Measurements from ENCODE around the gene ZBTB9. TPM values are rescaled to one million over a fixed set of nuclear protein-coding genes. Genes with fewer than 3 reads are reported as not detected.

ZBTB9 gene, protein sequence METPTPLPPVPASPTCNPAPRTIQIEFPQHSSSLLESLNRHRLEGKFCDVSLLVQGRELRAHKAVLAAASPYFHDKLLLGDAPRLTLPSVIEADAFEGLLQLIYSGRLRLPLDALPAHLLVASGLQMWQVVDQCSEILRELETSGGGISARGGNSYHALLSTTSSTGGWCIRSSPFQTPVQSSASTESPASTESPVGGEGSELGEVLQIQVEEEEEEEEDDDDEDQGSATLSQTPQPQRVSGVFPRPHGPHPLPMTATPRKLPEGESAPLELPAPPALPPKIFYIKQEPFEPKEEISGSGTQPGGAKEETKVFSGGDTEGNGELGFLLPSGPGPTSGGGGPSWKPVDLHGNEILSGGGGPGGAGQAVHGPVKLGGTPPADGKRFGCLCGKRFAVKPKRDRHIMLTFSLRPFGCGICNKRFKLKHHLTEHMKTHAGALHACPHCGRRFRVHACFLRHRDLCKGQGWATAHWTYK
- 5.6 and 7.6 TPM in 2 replicates for total RNA-seq (2014; rRNA removed; shearing (Covaris generic))

DNA sequence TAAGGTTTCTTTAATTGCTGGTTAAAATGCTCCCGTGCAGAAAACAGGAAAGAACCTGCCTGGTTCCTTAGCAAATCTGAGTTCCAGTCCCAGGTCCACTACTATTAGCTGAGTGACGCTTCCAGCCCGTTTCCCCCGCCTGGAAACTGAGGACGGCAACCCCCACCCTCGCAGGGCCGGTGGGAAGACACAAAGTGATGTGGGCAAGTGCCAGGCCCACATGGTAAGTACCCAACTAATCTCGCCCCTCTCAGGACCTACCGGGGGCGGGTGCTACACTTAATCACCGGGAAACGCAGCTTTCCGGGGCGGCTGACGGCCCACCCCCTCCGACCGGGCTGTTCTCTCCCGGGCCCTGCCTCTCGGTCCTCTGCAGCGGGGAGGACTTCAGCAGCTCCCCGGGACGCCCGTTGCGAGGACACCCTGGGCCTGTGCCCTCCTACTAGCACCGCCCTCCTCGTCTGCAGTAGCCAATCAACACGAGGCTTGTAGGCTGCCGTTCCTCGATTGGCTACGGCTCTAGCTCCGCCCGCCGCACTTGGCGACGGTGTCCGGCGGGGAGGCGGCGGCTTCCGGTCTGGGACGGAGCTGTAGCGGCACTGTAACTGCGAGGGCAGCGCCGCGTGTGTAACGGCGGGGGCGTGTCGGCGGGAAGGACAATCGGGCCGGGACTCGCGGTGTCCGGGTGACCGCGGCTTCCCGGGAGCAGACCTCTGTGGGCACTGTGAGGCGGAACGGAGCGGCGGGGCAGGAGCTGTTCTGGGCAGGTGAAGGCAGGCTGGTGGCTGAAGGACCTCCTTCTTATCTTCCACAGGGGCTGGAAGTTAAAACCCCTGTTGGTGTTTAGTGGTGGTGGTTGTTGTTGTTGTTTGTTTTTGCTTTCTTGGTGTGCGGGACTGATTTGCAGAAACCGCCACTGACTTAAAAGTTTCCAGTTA lies at the start of gene ZBTB9:
Gene ZBTB9 (plus strand): TSS at position 568 of the 938 bp plus-strand sequence. CDS start 525 bp downstream, outside the sequence.
- peak; percentile 96 for DNase-seq (ENCODE audit: low spot score)

DNA sequence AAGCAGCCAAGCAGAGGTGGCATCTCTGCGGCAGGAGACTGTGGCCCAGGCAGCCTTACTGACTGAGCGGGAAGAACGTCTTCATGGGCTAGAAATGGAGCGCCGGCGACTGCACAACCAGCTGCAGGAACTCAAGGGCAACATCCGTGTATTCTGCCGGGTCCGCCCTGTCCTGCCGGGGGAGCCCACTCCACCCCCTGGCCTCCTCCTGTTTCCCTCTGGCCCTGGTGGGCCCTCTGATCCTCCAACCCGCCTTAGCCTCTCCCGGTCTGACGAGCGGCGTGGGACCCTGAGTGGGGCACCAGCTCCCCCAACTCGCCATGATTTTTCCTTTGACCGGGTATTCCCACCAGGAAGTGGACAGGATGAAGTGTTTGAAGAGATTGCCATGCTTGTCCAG lies 49.5 kb upstream of the ZBTB9 start:
- DNase-seq (ENCODE audit: low spot score), result no peak

DNA sequence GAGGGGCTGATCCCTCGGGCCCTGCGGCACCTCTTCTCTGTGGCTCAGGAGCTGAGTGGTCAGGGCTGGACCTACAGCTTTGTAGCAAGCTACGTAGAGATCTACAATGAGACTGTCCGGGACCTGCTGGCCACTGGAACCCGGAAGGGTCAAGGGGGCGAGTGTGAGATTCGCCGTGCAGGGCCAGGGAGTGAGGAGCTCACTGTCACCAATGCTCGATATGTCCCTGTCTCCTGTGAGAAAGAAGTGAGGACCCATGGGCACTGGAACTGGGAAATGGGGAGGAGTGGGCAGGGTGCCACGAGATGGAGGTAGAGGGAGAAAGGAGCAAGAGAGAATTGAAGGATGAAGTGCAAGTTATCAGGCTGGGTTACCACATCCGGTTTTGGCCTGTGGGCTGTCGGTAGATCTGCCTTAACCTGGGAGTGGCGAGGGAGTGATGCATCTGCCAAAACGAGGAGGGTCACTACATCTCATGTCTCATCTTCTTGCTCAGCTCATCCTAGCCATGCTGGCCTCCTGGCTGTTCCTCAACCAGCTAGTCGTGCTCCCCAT lies 48.9 kb upstream of the ZBTB9 start:
- no peak for DNase-seq (ENCODE audit: low spot score)

DNA sequence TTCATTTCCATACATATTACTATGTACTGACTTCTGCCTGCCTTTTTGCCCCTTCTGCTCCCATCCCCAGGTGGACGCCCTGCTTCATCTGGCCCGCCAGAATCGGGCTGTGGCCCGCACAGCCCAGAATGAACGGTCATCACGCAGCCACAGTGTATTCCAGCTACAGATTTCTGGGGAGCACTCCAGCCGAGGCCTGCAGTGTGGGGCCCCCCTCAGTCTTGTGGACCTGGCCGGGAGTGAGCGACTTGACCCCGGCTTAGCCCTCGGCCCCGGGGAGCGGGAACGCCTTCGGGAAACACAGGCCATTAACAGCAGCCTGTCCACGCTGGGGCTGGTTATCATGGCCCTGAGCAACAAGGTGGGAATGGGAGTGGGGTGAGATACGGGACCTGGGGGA lies 48.2 kb upstream of the ZBTB9 start:
- no peak for DNase-seq (ENCODE audit: low spot score)

DNA sequence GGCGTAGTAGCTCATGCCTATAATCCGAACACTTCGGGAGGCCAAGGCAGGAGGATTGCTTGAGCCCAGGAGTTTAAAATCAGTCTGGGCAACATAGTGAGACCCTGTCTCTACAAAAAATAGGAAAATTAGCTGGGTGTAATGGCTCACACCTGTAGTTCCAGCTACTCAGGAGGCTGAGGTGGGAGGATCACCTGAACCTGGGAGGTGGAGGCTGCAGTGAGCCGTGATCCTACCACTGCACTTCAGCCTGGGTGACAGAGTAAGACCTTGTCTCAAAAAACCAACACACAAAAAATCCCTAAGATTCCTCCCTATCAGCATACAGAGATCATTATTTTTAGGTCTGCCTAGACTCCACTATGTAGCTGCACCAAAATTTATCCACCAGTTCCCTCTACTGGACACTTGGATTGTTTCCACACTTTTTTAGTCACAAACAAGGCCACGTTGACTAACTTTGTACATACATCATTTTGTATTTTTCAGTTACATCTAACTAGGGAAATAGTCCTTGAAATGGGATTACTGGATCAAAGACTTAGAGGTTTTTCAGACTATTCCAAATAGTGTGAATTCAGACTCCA lies 47.2 kb upstream of the ZBTB9 start:
- DNase-seq (ENCODE audit: low spot score), result no peak

DNA sequence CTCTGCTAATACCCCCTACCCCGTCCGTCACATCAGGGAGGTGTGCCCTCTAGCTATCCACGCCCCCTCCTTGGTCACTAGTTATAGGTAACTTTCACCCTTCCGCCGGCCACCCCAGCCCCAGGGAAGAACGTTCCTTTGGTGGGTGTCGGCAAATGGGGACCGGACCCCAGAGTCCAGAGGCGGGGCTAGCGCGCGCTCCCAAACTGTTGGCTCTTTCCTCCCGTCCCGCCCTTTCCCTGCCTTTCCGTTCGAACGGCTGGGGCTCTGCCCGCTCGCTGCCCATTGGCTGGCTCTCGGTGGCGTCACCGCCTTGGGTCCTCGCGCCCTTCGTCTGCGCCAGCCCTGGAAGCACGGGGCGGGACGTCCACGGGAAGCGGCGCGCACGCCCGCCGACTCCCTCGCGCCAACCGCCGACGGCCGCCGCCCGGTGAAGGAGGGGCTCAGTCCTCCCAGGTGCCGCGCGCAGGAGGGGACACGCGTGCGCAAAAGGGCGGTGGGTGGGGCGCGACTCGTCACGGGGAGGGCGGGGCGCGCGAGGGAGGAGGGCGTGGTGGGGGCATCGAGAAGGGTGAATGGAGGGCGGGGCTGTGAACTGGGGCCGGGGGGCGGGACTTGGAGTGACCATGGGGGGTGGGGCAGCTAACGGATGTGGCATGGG lies 44.2 kb upstream of the ZBTB9 start:
- DNase-seq (ENCODE audit: low spot score), result peak; percentile 97

DNA sequence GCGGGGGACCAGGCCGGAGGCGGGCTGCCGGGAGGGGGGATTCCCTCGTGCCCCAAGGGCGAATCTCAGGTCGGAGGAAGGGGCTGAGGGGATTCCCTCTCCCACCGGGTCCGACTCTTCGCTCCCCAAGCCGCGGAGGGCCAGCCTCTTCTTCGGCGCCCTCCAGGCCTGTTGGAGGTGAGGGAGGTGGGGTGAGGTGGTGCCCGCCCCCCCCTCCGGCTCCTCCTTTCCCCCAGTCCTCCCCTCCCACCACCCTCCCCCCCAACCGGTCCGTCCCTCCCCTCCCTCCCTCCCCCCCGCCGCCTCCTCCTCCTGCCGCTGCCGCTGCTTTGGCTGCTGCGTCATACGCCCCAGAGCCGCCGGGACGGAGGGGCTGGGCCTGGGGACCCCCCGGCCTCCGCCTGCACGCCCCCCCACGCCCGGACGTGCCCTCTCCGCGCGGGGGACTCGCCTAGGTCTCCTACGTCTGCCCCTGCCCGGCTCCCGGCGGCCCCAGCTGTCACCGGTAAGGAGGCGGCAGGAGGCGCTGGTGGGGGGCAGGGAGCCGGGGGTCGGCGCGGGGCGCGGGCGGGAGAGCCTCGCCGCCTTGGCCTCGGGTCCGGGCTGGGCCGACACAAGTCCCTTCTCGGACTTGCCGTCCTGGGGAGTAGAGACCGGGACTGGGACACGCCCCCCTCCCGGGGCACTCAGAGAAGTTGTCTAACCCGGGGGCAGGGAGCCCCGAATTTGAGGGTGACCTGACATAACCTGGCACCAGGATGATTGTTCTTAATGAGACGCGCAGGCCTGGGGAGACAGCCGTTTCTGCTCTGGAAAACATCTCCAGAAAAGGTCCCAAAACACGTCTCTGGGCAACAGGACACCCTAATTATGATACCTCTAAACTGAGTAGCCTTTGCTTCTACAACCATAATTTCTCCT lies 43.4 kb upstream of the ZBTB9 start, which contains the start of gene PHF1:
Gene PHF1 (plus strand): TSS at position 304 of the 921 bp plus-strand sequence. CDS start 1,250 bp downstream, outside the sequence.
- peak; percentile 48 for DNase-seq (ENCODE audit: low spot score)

DNA sequence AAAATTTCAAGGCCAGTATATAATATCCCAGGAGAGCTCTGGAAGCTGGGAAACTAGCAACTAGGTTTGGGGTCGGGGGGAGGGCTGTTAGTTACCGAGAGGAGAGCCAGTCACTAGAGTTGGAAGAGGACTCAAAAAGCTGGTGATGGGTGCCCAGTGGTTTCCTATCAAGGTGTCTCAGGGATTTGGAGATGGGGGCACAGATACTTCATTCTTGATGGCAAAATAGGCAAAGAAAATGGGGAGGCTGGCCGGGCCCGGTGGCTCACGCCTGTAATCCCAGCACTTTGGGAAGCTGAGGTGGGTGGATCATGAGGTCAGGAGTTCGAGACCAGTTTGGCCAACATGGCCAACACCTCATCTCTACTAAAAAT lies 42.8 kb upstream of the ZBTB9 start:
- DNase-seq (ENCODE audit: low spot score), result no peak

DNA sequence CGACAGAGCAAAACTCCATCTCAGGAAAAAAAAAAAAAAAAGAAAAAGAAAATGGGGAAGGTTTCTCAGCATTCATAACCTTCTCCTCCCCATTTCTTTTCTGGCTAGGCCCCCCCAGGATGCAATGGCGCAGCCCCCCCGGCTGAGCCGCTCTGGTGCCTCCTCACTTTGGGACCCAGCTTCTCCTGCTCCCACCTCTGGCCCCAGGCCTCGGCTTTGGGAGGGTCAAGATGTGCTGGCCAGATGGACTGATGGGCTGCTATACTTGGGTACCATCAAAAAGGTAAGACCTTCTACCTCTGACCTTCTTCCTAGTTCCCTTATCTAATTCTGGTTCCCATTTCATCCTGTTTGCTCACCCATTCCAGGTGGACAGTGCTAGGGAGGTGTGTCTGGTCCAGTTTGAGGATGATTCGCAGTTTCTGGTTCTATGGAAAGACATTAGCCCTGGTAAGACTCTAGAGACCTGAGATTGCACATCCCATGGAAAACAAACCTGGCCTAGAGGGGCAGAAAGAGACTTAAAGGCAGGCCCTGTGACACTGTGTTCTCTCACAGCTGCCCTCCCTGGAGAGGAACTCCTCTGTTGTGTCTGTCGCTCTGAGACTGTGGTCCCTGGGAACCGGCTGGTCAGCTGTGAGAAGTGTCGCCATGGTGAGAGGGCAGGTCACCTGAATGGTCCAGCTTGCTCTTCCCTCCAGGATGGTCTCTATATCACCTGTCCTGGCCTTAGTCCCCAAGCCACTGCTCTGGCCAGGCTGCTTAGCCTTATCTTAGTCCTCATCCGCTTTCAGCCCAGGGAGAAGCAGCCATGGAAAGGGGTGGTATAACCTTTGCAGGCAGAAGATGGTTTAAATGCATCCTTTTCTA lies 42.0 kb upstream of the ZBTB9 start:
- DNase-seq (ENCODE audit: low spot score), result no peak

DNA sequence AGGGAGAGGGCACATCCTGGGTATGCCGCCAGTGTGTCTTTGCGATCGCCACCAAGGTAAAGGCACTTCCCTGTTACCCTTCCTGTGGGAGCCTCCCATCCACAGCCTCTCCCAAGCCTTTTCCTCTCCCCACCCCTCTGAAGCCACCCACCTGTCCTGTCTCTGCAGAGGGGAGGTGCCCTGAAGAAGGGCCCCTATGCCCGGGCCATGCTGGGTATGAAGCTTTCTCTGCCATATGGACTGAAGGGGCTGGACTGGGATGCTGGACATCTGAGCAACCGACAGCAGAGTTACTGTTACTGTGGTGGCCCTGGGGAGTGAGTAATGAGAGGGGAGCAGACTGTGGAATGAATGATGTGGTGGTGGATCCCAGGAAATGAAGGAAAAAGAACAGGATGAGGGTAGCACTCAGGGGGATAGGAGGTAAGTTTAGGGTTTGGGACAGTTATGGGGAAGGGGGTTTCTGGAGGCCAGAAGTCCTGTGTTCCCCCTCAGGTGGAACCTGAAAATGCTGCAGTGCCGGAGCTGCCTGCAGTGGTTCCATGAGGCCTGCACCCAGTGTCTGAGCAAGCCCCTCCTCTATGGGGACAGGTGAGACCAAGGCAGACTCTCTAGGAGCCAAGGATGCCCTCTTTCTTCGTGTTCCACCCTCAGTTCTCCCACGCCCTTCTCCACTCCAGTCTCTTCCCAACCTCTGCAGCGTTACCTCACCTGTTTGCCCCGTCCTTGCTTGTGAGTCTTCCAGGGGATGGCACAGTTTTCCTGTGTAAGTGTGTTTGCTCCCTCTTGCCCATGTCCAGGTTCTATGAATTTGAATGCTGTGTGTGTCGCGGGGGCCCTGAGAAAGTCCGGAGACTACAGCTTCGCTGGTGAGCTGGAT lies 40.9 kb upstream of the ZBTB9 start:
- no peak for DNase-seq (ENCODE audit: low spot score)

DNA sequence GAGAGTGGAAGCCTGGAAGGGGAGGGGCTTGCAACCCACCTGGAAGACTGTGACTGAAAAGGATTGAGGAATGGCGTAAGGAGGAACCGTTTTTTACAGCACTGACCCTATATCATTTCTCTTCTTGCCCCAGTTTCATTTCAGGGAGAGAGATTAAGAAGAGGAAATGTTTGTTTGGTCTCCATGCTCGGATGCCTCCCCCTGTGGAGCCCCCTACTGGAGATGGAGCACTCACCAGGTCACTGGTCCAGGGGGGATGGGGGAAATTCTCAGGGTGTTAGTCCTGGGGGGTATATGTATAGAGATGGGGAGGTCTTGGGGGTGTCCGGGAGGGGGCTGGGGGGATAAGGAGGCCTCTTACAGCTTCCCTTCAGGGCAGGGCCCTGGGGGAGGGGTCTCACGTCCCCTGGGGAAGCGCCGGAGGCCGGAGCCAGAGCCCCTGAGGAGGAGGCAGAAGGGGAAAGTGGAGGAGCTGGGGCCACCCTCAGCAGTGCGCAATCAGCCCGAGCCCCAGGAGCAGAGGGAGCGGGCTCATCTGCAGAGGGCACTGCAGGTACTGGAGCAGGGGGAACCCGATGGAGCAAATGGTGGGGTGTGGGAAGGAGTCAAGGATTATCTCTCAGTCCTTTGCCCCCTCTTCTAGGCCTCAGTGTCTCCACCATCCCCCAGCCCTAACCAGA lies 39.6 kb upstream of the ZBTB9 start:
- no peak for DNase-seq (ENCODE audit: low spot score)

DNA sequence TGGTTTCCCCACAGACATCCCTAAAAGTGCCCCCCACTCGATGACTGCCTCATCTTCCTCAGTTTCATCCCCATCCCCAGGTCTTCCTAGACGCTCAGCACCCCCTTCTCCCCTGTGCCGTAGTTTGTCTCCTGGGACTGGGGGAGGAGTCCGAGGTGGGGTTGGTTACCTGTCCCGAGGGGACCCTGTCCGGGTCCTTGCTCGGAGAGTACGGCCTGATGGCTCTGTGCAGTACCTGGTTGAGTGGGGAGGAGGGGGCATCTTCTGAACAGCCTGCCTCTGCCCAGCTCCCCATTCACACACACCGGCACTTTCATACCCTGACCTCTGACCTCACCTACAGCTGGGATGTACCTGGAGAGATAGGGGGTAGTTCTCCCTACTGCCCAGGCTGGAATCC lies 38.5 kb upstream of the ZBTB9 start:
- DNase-seq (ENCODE audit: low spot score), result no peak

DNA sequence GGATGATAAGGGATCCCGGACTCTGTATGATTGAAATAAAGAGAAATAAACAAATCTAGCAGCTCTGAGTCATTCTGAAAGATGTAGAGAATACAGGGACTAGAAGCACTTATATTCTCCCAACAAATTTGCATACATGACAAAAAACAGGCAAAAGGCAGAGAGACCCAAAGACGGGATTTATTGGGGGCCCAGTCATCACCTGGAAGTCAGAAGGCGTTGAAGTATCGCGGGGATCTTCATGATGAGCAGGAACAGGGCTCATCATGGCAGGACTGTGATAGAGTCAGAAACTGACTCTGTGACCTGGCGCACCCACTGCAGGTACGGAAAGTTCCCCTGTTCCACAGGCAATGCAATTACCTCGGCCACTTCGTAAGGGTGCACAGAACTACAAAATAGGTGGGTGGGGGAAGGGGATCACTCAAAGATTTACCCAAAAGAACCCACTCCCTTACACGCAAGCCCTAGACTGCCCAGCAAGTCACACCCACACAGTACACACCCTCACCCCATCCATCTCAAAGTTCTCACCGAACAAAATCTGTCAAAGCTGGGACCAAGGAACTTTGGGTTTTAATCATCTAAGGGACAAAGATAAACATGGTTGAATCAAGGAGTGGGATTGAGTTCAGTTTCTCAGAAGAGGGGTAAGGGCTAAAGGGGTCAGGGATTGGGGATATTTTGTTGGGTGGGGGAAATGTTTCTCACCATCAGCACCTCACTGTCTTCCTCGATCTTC lies 37.8 kb upstream of the ZBTB9 start:
- no peak for DNase-seq (ENCODE audit: low spot score)

DNA sequence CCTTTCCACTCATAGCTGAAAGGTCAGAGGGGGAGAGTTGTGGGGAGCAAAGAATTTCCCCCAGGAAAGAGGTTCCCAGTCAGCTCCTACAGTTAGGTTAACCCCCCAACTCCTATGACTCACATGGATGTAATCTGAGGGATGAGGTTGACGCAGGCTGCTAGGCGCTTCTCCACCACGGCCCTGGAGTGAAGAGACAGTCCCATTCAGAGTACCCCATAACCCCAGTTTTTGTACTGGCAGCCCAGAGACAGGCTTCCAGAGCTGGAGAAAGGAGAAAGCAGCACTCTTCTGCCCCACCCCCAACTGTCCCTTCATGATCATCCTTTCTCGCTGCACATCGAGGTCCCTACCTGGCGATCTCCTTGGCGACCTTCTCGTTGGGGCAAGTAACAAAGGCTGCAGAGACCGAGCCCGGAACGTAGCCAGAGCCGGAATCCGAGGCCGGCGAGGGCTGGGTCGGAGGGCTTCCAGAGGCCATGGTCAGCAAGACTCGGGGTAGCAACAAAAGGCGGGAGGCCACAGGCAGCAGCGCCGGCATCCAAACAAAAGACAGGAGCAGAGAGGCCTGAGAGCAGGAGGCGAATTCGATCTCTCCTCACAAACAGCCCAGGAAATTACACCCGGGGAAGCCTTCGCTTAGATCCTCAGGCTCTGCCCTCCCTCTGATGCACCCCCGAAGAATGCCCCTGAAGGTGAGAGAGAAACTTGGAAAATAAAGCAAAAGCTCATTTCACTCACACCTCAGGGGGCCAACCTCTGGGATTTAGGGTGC lies 37.1 kb upstream of the ZBTB9 start:
- no peak for DNase-seq (ENCODE audit: low spot score)

DNA sequence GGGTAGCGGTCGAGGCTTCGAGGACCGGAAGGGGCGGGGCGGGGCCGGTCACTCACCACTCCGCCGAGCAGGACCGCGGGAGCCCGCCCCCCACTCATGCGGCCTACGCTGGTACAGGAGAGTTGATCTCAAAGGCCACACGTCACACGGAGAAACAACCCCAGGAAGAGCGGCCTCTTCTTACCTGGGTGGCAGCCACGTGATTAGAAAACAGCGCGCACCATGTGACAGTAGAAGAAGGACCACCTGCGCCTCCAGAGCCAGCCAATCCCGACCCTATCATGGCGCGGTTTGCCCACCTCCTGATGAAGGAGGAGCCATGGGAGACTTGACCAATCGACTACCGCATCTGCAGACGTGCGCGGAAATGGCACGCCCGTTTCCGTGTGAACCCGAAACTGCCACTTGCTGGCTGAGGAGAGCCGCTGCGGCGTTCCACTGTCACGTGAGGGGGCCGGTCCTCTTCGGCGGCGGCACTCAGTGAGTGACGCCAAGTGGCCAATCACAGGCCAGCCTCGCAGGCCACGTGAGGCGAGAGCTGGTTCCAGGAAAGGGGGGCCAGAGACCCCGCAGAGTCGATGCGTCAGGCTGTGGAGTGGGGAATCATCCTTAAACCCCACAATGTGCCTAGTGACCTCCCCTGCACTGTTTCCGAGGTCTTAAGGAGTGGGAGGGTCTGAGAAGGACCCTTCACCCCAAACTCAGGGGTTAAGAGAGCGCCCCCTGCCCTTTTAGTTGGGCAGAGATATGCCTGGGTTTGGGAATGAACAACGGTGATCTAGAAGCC lies 36.3 kb upstream of the ZBTB9 start, which contains the start of gene CUTA:
Gene CUTA (minus strand): TSS at position 205 of the 787 bp plus-strand sequence. CDS start 107 bp downstream, at position 98.
- peak; percentile 100 for DNase-seq (ENCODE audit: low spot score)

All from H4 (cell line).